Astrocyte (in vitro differentiated cells and primary cell): ENCODE results near the gene QRFP.

Source experiments
- EZH2 ChIP-seq: IDR thresholded peaks from 2 replicates; pipeline ENCODE4 v1.6.1; 2012; ENCODE audit warnings: mild to moderate bottlenecking, low read length, inconsistent platforms; ENCODE audit not compliant: insufficient read depth
- TF ChIP-seq, protein P1 (sequence below): IDR thresholded peaks from 2 replicates; pipeline ENCODE4 v1.5.1; 2011; ENCODE audit warnings: low read depth, mild to moderate bottlenecking, inconsistent platforms, low read length, moderate library complexity; ENCODE audit not compliant: insufficient read depth

DNA sequence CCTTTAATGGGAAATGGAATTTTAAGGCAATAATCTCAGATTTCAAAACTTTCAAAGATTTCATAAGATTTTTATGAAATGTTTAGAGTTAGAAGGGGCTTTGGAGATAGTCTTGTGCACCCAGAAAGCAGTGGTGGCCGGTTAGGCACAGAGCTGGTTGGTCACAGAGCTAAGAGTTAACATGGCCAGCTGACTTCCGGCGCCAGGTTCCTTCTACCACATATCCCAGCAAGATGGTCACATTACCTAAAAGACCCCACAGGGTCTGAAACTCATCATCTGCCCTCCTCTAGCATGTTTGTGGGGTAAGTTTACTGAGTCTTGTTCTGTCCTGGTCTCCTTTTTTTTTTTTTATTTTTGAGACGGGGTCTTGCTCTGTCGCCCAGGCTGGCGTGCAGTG lies 19.3 kb downstream of the QRFP start:
- TF ChIP-seq, protein P1, sequence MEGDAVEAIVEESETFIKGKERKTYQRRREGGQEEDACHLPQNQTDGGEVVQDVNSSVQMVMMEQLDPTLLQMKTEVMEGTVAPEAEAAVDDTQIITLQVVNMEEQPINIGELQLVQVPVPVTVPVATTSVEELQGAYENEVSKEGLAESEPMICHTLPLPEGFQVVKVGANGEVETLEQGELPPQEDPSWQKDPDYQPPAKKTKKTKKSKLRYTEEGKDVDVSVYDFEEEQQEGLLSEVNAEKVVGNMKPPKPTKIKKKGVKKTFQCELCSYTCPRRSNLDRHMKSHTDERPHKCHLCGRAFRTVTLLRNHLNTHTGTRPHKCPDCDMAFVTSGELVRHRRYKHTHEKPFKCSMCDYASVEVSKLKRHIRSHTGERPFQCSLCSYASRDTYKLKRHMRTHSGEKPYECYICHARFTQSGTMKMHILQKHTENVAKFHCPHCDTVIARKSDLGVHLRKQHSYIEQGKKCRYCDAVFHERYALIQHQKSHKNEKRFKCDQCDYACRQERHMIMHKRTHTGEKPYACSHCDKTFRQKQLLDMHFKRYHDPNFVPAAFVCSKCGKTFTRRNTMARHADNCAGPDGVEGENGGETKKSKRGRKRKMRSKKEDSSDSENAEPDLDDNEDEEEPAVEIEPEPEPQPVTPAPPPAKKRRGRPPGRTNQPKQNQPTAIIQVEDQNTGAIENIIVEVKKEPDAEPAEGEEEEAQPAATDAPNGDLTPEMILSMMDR: no peak
- TF ChIP-seq EZH2: no peak
